Endodermal cell (in vitro differentiated cells): ENCODE data around the gene NLGN3. TPM values are rescaled to one million over a fixed set of nuclear protein-coding genes. Genes with fewer than 3 reads are reported as not detected.
A peak's percentile ranks its signal among the peaks of the same experiment; 100 is the strongest.

ENCODE experiments used
- DNase-seq: peaks from one replicate; pipeline ENCODE4 v3.0.0-alpha.2; 2017
- H3K27ac ChIP-seq: 2 replicates; pipeline ENCODE4 v1.5.1; 2013; ENCODE audit warnings: mild to moderate bottlenecking, low read depth, low read length, moderate library complexity
- H3K27me3 ChIP-seq: 2 replicates; pipeline ENCODE4 v1.6.1; 2013; ENCODE audit warnings: mild to moderate bottlenecking, low read length, moderate library complexity; ENCODE audit not compliant: insufficient read depth, control insufficient read depth, poor library complexity, severe bottlenecking
- H3K36me3 ChIP-seq: 2 replicates; pipeline ENCODE4 v1.7.0; 2013; ENCODE audit warnings: mild to moderate bottlenecking, low read length, moderate library complexity; ENCODE audit not compliant: control insufficient read depth, insufficient read depth
- H3K4me1 ChIP-seq: one replicate; pipeline ENCODE4 v1.7.0; 2013; ENCODE audit warnings: low read length; ENCODE audit not compliant: control insufficient read depth, insufficient read depth
- H3K4me3 ChIP-seq: 2 replicates; pipeline ENCODE4 v1.5.1; 2013; ENCODE audit warnings: mild to moderate bottlenecking, low read length, moderate library complexity
- H3K9ac ChIP-seq: 2 replicates; pipeline ENCODE4 v1.6.1; 2013; ENCODE audit warnings: mild to moderate bottlenecking, low read length, moderate library complexity; ENCODE audit not compliant: poor library complexity, severe bottlenecking; ENCODE audit errors: extremely low read depth
- H3K9me3 ChIP-seq: 2 replicates; pipeline ENCODE4 v1.6.1; 2013; ENCODE audit warnings: mild to moderate bottlenecking, low read length, moderate library complexity; ENCODE audit not compliant: control insufficient read depth
- H3K27ac Mint-ChIP-seq: 2 replicates; pipeline ENCODE4 v1.8.0; 2020; ENCODE audit warnings: mixed read lengths
- H3K27me3 Mint-ChIP-seq: 2 replicates; pipeline ENCODE4 v1.8.0; 2021; ENCODE audit warnings: mild to moderate bottlenecking, mixed read lengths; ENCODE audit not compliant: insufficient read depth
- H3K36me3 Mint-ChIP-seq: 2 replicates; pipeline ENCODE4 v1.8.0; 2020; ENCODE audit warnings: low read depth, mixed read lengths
- H3K4me1 Mint-ChIP-seq: 2 replicates; pipeline ENCODE4 v1.8.0; 2020; ENCODE audit warnings: mixed read lengths
- H3K4me3 Mint-ChIP-seq: 2 replicates; pipeline ENCODE4 v1.8.0; 2020; ENCODE audit warnings: mild to moderate bottlenecking, moderate library complexity, mixed read lengths
- H3K9me3 Mint-ChIP-seq: 2 replicates; pipeline ENCODE4 v1.8.0; 2020; ENCODE audit warnings: mild to moderate bottlenecking, mixed read lengths
- WGBS, 2 experiments: methylation state at CpG; one replicate each; pipeline versions ENCODE4 v1.1.5 to v1.1.7; 2013; ENCODE audit warnings: missing lambda C conversion rate in 2 of 2, mixed read lengths in 1 of 2; ENCODE audit not compliant: insufficient coverage in 1 of 2, insufficient read length in 1 of 2; 5-methylcytosine and 5-hydroxymethylcytosine counted together
- total RNA-seq, 2 donors: library from RNA; stranded (reverse); fragmentation: NEBNext Ultra II Directional in 1 of 2; extraction: Animal tissue kit (Norgen Biotek cat#: 25700) in 1 of 2; gene quantifications; 2 replicates in 1 of 2; 3 replicates in 1 of 2; pipeline ENCODE4 v1.2.1, GENCODE V29; 2021
- TF ChIP-seq, protein P1 (sequence below): fragments of 200-600 bp; sonication (generic); conservative IDR thresholded peaks from 2 replicates; pipeline ENCODE4 v1.5.0; 2021; ENCODE audit warnings: antibody characterized with exemption, mild to moderate bottlenecking

NLGN3 gene
- total RNA-seq, 2 donors from 2014 or later, result 1.3 to 3.0 TPM

DNA sequence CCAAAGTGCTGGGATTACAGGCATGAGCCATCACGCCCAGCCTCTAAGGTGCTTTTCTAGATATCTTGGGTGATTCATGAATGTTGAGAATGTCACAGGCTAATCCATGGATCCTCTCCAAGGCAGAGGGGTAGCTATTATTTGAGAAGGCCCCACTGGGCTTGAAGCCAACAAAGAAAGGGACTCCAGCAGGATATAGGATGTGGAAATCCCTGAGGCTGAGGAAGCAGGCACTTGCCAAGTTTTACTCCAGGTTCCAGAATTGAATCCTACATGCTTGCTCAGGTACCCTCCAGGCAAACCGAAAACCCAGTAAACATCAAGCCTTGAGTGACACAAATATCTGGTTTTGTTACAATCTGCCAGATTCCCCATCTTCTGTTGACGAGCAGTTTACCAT, 15.8 kb downstream of the NLGN3 start:
- H3K27ac Mint-ChIP-seq, result no peak overlapping the region
- no peak overlapping the region for H3K4me3 Mint-ChIP-seq
- H3K27ac ChIP-seq, result no peak overlapping the region
- H3K36me3 Mint-ChIP-seq, result no peaks in the 10 kb centered on the region
- H3K4me1 ChIP-seq, result no peaks in the 10 kb centered on the region
- H3K4me1 Mint-ChIP-seq, result no peaks in the 10 kb centered on the region
- no peak overlapping the region for H3K9ac ChIP-seq
- no peaks in the 10 kb centered on the region for H3K27me3 ChIP-seq
- H3K4me3 ChIP-seq, result no peak overlapping the region
- no peaks in the 10 kb centered on the region for H3K9me3 ChIP-seq
- no peak for DNase-seq
- 93% methylated on average over 3 of the region's 3 CpGs; no CpG with 5 or more reads in 1 of the 2 experiments for WGBS, 2 experiments
- TF ChIP-seq, protein P1, sequence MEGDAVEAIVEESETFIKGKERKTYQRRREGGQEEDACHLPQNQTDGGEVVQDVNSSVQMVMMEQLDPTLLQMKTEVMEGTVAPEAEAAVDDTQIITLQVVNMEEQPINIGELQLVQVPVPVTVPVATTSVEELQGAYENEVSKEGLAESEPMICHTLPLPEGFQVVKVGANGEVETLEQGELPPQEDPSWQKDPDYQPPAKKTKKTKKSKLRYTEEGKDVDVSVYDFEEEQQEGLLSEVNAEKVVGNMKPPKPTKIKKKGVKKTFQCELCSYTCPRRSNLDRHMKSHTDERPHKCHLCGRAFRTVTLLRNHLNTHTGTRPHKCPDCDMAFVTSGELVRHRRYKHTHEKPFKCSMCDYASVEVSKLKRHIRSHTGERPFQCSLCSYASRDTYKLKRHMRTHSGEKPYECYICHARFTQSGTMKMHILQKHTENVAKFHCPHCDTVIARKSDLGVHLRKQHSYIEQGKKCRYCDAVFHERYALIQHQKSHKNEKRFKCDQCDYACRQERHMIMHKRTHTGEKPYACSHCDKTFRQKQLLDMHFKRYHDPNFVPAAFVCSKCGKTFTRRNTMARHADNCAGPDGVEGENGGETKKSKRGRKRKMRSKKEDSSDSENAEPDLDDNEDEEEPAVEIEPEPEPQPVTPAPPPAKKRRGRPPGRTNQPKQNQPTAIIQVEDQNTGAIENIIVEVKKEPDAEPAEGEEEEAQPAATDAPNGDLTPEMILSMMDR, result no peak
- peaks cover 62% of the 10 kb centered on the region for H3K9me3 Mint-ChIP-seq
- peaks cover 6% of the 10 kb centered on the region for H3K27me3 Mint-ChIP-seq
- H3K36me3 ChIP-seq, result no peaks in the 10 kb centered on the region

DNA sequence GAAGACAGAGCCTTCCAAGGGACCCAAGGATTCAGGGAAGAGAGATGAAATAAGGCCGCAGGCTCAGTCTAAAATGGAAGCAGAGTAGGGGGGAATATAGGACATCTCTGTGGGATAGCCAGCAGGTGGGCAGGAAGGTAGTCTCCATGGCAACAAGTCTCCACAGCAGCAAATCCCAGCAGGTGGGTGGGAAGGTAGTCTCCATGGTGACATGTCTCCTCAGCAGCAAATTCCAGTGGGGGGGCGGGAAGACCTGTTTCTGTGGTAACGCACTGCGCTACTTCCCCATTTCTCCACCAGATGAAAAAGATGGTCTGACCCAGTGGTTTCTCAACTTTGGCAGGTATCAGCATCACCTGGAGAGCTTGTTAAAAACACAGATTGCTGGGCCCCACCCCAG, 18.3 kb downstream of the NLGN3 start:
- H3K27me3 Mint-ChIP-seq, result peaks cover 6% of the 10 kb centered on the region
- H3K9me3 ChIP-seq, result no peaks in the 10 kb centered on the region
- TF ChIP-seq, protein P1, result no peak
- 71 to 88% methylated on average over 1 to 4 of the region's 4 CpGs for WGBS, 2 experiments
- no peak overlapping the region for H3K4me3 ChIP-seq
- DNase-seq, result peak; percentile 68
- H3K4me1 ChIP-seq, result no peaks in the 10 kb centered on the region
- no peaks in the 10 kb centered on the region for H3K36me3 Mint-ChIP-seq
- H3K36me3 ChIP-seq, result no peaks in the 10 kb centered on the region
- H3K4me1 Mint-ChIP-seq, result no peaks in the 10 kb centered on the region
- peaks cover 70% of the 10 kb centered on the region for H3K9me3 Mint-ChIP-seq
- no peak overlapping the region for H3K4me3 Mint-ChIP-seq
- no peak overlapping the region for H3K9ac ChIP-seq
- H3K27me3 ChIP-seq, result no peaks in the 10 kb centered on the region
- H3K27ac ChIP-seq, result no peak overlapping the region
- H3K27ac Mint-ChIP-seq, result no peak overlapping the region

DNA sequence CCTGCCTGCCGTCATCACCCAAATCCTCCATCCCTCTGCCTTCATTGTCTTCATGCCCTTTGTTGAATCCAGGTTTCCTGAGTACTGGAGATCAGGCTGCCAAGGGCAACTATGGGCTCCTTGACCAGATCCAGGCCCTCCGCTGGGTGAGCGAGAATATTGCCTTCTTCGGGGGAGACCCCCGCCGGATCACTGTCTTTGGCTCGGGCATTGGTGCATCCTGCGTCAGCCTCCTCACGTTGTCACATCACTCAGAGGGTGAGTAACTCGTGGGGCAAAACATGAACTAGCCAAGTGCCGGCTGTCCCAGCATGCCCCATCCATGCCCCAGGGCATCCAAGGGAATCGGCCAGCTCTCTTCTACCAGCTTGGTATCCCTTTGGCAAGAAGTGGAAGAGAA, 19.4 kb downstream of the NLGN3 start:
- Mint-ChIP-seq H3K4me1 (no peaks in the 10 kb centered on the region), H3K27ac (no peak overlapping the region), H3K4me3 (no peak overlapping the region), H3K9me3 (peaks cover 68% of the 10 kb centered on the region), H3K36me3 (no peaks in the 10 kb centered on the region), H3K27me3 (peaks cover 6% of the 10 kb centered on the region)
- no peak overlapping the region for H3K27ac ChIP-seq
- DNase-seq, result no peak
- no peaks in the 10 kb centered on the region for H3K36me3 ChIP-seq
- WGBS, 2 experiments, result 93 to 100% methylated on average over 2 to 12 of the region's 12 CpGs
- H3K4me1 ChIP-seq, result no peaks in the 10 kb centered on the region
- H3K27me3 ChIP-seq, result no peaks in the 10 kb centered on the region
- TF ChIP-seq, protein P1, result no peak
- no peaks in the 10 kb centered on the region for H3K9me3 ChIP-seq
- H3K9ac ChIP-seq, result no peak overlapping the region
- no peak overlapping the region for H3K4me3 ChIP-seq
